Measurements from ENCODE around the gene SLC8A1. TPM values are rescaled to one million over a fixed set of nuclear protein-coding genes. Genes with fewer than 3 reads are reported as not detected.

The SLC8A1 gene
- total RNA-seq, 6 donors from 2014 or later = 21.8 to 58.6 (median 25.3) TPM

- H3K36me3 ChIP-seq = no peaks in the 10 kb centered on the region
- no peak overlapping the region for H3K4me3 ChIP-seq
- TF ChIP-seq POLR2A (IDR thresholded peaks at IDR 0.05) = no peak
- TF ChIP-seq POLR2AphosphoS5 (IDR thresholded peaks at IDR 0.05) = no peak
- TF ChIP-seq CTCF (IDR thresholded peaks at IDR 0.05) = no peak
- TF ChIP-seq EP300 (IDR thresholded peaks at IDR 0.05) = no peak
- H3K27ac ChIP-seq = no peak overlapping the region
- H3K27me3 ChIP-seq = no peaks in the 10 kb centered on the region
- 74 to 85% methylated on average over 2 of the region's 2 CpGs for WGBS, 2 donors
- ATAC-seq (ENCODE audit: low FRiP score in 2 of 2) = no peak
- H3K4me1 ChIP-seq = peaks cover 0 to 4% (median 2%) of the 10 kb centered on the region in 4 donors
- DNase-seq = no peak
- H3K9me3 ChIP-seq = no peaks in the 10 kb centered on the region
Observed at GRCh38 chr2:40370007-40370395, 81.9 kb downstream of the SLC8A1 start.

GRCh38 chr2:40369267-40370006 lies 82.5 kb downstream of the SLC8A1 start:
- no peaks in the 10 kb centered on the region for H3K9me3 ChIP-seq
- TF ChIP-seq POLR2A (IDR thresholded peaks at IDR 0.05) (no peak), CTCF (IDR thresholded peaks at IDR 0.05) (no peak), POLR2AphosphoS5 (IDR thresholded peaks at IDR 0.05) (no peak), EP300 (IDR thresholded peaks at IDR 0.05) (no peak)
- peaks cover 0 to 4% (median 2%) of the 10 kb centered on the region in 4 donors for H3K4me1 ChIP-seq
- no peak for ATAC-seq (ENCODE audit: low FRiP score in 2 of 2)
- H3K27ac ChIP-seq = no peak overlapping the region
- no peak overlapping the region for H3K4me3 ChIP-seq
- DNase-seq = no peak
- no peaks in the 10 kb centered on the region for H3K27me3 ChIP-seq
- no peaks in the 10 kb centered on the region for H3K36me3 ChIP-seq
- WGBS, 2 donors = 85 to 93% methylated on average over 3 of the region's 3 CpGs

- 91 to 94% methylated on average over 2 of the region's 2 CpGs for WGBS, 2 donors
- Histone ChIP-seq H3K9me3 (no peaks in the 10 kb centered on the region), H3K27me3 (no peaks in the 10 kb centered on the region), H3K36me3 (no peaks in the 10 kb centered on the region), H3K27ac (no peak overlapping the region), H3K4me3 (no peak overlapping the region), H3K4me1 (peaks cover 0 to 4% (median 3%) of the 10 kb centered on the region in 4 donors)
- no peak for TF ChIP-seq CTCF (IDR thresholded peaks at IDR 0.05)
- no peak for TF ChIP-seq EP300 (IDR thresholded peaks at IDR 0.05)
- no peak for TF ChIP-seq POLR2AphosphoS5 (IDR thresholded peaks at IDR 0.05)
- no peak for TF ChIP-seq POLR2A (IDR thresholded peaks at IDR 0.05)
- no peak for ATAC-seq (ENCODE audit: low FRiP score in 2 of 2)
- DNase-seq = no peak
Observed at GRCh38 chr2:40367652-40368051, 84.2 kb downstream of the SLC8A1 start.

GRCh38 chr2:40367032-40367431 lies 84.9 kb downstream of the SLC8A1 start:
- no peak for TF ChIP-seq EP300 (IDR thresholded peaks at IDR 0.05)
- no peak for TF ChIP-seq POLR2AphosphoS5 (IDR thresholded peaks at IDR 0.05)
- no peak for TF ChIP-seq CTCF (IDR thresholded peaks at IDR 0.05)
- no peak for TF ChIP-seq POLR2A (IDR thresholded peaks at IDR 0.05)
- Histone ChIP-seq H3K4me3 (no peak overlapping the region), H3K9me3 (no peaks in the 10 kb centered on the region)

More at GRCh38 chr2:40367032-40367431, 84.9 kb downstream of the SLC8A1 start:
- no peak for DNase-seq
- WGBS, 2 donors = 97 to 98% methylated on average over 2 of the region's 2 CpGs
- H3K27ac ChIP-seq = no peak overlapping the region
- no peak for ATAC-seq (ENCODE audit: low FRiP score in 2 of 2)
- H3K36me3 ChIP-seq = no peaks in the 10 kb centered on the region
- H3K27me3 ChIP-seq = no peaks in the 10 kb centered on the region
- H3K4me1 ChIP-seq = peaks cover 0 to 4% (median 1%) of the 10 kb centered on the region in 4 donors

Measured in upper lobe of left lung (tissue), 6 donors.